Fibroblast of peridontal ligament (primary cell): ENCODE results near the gene LAD1.

ENCODE experiments used
- DNase-seq: peaks from one replicate; pipeline ENCODE4 v3.0.0-alpha.2; 2010; ENCODE audit errors: extremely low read depth

LAD1 gene, protein sequence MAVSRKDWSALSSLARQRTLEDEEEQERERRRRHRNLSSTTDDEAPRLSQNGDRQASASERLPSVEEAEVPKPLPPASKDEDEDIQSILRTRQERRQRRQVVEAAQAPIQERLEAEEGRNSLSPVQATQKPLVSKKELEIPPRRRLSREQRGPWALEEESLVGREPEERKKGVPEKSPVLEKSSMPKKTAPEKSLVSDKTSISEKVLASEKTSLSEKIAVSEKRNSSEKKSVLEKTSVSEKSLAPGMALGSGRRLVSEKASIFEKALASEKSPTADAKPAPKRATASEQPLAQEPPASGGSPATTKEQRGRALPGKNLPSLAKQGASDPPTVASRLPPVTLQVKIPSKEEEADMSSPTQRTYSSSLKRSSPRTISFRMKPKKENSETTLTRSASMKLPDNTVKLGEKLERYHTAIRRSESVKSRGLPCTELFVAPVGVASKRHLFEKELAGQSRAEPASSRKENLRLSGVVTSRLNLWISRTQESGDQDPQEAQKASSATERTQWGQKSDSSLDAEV

DNA sequence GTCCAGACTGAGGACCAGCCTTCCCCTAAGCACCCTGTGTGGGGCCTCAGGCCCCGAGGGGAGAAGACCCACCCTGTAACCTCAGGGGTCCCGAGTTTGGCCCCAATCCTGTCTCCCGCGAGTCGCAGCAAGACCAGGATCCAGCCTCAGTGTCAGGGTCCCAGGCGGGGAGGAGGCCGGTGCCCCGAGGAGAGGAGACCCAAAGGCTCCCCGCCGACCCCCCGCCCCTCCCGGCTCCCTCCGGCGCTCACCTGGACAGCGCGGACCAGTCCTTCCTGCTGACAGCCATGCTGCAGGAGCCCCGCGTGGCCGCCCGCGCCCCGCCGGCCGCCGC lies at the start of gene LAD1:
TSS of gene LAD1 (minus strand) at position 307 of the 334 bp plus-strand sequence. CDS start at position 289, 18 bp downstream.
- no peak for DNase-seq

DNA sequence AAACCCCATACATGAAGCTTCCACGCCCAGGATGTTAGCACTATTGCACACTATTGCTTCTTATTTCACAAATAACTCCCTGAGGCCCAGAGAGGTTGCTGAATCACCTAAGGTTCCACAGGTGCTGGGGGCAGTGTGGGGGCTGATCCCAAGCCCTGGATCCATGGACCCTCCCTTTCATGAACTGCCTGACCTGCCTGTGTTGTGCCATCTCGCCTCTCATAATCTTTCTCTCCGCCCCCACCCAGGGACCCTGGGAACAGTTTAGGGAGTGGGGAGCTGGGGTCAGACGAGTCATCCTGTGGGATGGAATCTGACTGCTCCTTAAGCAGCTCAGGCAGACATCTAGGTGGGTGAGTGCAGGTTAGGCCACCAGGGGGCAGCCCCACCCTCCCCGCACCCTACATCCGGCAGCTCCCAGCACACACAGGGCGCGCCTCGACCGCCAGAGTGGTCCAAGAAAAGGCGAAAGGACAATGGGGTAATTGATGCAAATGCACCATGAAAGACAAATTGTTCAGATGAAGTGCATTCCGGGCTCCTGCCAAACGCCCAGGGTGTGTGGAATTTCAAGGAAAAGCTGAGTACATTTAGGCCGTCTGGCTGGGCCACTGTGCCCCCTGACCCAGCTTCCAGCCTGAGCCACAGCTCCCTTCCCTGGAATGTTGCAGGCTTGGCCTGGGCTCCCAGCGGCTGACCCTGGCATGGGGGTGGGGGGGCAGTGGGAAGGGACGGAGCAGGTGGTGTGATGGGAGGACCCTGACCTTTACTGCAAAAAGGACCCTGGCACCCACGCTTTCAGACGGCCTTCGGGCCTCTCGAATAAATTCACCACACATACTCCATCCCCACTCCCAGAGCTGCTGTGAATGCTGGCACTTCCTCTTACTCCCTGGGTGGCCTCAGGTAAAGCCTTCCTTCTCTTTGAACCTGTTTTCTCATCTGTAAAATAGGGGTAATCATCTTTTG lies 49.1 kb upstream of the LAD1 start:
- peak; percentile 67 for DNase-seq

DNA sequence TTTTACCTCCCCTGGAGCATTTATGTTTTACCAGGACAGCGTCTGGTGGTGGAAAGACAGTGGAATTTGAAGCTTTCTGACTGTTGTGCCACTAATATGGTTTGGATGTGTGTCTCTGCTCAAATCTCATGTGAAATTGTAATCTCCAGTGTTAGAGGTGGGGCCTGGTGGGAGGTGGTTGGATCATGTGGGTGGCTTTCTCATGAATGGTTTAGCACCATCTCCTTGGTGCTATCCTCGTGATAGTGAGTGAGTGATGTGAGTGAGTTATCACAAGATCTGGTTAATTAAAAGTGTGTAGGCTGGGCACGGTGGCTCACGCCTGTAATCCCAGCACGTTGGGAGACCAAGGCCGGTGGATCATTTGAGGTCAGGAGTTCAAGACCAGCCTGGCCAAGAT lies 46.2 kb upstream of the LAD1 start:
- DNase-seq: no peak

DNA sequence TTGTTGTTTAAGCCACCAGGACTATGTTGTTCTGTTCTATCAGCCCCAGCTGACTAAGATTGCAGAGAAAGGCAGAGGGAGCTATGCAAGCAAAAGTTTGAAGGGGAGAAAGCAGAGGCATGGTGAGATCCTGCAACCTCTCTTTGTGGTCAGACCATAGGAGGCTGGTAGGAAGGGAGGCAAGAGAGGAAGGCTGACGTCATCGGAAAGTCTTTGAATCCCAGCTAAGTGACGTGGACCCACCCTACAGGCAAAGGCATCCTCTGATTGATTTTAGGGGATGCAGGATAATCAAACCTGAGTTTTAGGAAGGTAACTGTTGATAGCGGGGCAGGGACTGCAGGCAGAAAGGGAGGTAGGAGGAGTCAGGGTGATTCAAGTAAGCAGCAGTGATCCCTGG lies 45.7 kb upstream of the LAD1 start:
- no peak for DNase-seq

DNA sequence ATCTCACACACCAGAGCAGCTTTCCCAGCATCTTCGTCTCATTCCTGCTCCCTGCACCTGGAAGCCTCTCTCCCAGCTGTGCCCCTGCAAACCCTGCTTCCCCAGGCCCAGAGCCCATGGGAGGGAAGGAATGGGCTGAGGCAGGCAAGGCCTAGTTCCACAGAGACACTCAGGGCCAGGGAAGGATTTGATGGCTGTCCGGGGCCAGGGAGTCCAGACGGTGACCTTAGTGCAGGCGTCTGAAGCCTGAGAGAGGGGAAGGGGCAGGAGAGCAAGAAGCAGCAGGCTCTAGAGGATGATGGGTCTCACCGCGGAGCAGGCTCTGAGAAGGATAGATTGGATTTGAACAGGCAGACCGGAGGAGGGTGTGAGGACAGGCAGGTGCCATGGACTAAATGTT lies 44.6 kb upstream of the LAD1 start:
- no peak for DNase-seq

DNA sequence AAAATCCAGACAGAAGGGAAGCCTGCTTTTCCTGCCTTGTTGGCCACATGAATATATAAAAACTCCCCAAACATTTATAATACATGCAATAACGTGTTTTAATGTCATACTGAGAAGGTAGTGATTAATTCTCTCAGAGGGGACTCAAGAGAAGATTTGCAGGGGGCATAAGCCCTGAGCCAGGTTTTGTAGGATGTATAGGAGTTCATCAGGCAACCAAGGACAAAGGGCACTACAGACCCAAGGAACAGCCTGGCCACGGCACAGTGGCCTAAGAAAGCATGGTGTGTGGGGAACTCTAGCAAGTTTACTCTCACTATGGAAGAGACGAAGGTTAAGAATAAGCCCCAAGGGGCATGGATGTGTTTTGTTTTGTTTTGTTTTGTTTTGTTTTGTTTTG lies 37.8 kb upstream of the LAD1 start:
- DNase-seq: no peak

DNA sequence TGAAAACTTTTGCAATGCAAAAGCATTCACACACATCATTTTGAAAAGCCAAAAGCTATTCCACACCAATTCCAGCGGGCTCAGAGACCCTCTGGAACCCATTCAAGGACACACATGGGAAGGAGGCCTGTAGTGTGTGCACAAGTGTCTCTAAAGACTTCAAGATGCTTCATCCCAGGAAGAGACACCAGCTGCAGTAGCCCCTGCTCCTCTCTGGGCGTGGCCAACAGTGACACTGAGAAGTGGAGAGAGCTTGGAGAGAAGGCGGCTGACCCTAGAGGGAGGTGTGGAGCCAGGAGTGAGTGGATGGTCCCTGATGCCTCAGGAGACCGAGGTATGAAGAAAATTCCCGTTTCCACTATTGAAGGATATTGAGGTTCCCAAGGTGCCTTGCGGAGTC lies 37.3 kb upstream of the LAD1 start:
- DNase-seq: no peak

DNA sequence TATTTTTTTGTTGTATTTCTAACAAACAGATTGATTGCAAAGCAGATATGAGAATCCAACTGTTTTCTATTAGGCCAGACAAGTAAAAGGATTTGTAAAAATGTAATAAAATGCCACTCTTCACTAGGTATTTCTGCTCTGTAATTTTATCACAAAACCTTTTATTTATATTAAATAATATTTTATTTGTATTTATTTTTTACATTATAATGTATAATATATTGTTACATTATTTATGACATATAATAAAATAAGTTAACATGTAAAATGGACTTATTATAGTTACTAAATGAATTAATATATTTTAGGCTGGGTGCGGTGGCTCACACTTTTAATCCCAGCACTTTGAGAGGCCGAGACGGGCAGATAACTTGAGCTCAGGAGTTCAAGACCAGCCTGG lies 35.1 kb upstream of the LAD1 start:
- DNase-seq: no peak

DNA sequence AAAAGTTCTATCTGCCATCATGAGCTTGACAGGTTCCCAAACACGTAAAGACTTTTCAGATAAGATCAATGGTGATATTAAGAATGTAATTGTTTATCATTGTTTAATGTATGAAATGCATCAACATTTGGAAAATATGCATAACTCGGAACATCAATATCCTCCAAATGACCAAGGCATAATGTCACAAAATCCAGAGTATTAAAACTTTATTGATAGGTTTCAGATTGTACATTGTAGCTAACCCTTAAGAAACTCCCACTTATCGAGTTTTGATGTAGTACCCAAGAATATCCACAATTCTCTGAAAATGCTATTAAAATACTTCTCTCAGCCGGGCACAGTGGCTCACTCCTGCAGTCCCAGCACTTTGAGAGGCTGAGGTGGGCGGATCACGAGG lies 34.5 kb upstream of the LAD1 start:
- DNase-seq: no peak

DNA sequence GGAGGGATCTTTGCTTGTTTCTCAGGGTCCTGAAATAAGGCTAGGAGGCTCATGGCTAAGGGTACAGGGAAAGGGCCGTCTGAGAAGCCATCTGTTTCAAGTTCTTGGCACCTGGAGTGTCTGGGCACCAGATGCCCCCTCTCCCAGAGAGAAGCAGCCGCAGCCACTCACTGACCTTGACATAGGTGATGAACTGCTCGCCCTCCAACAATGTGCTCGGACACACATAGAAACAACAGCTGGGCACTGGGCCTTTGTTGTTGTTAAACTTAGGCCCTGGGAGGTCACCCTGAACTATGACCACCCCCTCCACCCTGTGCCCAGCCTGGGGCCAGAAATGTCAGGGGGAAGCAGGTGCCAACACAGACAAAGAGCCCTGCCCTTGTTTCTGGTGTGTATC lies 31.7 kb upstream of the LAD1 start:
- no peak for DNase-seq

DNA sequence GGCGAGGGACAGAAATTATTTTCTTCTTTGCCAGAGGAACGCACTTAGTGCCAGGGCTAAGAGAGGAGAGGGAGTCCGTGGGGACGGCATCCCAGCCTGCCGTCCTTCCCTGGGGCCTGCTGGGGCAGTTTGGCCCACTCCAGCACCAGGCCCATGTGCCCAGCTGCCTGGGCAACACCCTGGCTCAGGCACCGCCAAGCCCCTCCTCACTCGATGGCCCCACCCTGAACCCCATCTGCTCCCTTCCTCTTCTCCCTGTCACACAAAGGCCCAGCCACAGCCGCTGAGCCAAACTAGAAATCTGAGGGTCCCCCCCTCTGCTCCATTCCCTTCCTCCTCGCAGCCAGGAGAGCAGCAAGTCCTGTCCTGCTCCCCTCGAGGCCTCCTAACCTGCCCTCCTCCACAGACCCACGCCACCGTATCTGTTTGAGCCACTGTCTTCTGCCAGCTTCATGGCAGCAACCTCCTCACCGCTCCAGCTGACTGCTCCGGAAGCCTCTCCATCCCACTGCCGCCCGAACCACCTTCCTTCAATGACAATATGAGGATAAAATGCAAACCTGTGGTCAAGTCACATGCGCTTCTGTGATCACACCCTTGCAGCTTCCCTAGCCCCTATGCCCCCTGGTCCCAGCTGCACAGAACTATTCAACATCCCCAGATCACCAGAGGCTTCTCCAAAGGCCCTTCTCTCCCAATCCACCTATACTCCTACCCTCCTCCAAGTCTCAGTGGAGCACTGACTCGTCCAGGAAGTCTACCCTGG lies 30.8 kb upstream of the LAD1 start:
- DNase-seq: no peak

DNA sequence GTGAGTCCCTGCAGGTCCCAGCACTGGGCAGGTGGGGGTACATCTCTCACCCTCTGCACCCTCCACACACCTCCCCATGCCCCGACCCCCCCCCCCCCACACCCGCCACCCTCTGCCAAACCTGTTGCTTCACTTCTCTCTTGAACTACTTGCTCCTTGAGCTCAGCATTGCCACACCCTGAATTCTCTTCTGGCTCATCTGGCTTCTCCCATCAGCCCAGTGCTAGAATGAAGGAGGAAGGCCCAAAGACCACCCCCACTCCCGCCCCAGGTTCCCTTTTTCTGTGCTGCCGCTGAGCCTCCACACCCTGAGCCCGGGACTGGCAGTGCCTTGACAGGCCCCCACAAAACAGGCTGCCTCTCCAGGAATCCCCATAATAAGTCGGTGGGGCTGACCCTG lies 28.8 kb upstream of the LAD1 start:
- DNase-seq: no peak

DNA sequence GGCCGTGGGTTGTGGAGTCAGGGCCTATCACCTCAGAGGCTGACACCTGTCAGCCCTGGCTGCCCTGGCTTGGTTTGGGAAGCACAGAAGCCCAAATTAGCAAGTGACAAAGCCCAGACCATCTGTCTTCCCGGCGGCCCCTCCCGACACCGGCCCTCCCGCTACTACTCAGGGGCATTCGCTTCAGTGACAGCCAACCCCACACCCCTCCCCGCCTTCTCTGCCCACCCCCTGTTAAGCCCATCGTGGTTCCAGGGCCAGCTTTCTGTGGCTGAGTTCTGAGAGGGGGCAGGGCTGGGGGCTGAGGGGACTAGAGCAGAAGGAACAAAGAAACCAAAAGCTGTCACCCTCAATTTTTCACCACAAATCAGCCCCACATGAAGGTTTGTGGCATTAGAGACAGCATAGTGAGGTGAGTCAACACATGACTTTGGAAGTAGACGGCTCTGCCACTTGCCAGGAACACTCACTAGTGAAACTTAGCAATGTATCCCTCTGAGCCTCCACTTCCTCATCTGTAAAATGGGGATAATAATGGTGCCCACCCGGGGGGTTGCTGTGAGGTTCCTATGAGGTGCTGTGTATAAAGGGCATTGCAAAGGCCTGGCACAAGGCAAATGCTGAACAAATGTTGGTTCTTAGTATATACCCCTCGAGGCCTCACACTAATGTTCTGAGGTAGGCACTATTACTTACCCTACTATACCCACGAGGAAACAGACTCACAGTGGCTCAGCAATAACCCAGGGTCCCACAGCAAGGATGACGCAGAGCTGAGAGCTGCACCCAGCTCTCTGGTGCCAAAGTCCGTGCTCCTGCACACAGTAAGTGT lies 27.6 kb upstream of the LAD1 start:
- DNase-seq: no peak

DNA sequence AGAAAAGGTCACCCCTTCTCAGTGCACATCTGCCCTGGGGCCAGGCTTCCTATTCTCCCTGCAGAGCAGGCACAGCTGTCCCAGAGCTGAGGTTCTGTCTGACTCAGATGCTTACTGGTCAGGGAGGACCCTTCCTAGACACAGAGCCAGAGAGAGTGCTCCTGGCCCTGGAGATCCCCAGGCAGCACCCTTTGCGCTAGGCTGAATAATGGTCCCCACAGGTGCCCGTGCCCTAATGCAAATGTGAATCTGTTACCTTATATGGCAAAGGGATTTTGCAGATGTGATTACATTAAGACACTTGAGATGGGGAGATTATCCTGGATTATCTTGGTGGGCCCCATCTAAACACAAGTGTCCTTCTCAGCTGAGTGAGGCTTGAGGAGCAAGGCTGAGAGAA lies 25.0 kb upstream of the LAD1 start:
- no peak for DNase-seq

DNA sequence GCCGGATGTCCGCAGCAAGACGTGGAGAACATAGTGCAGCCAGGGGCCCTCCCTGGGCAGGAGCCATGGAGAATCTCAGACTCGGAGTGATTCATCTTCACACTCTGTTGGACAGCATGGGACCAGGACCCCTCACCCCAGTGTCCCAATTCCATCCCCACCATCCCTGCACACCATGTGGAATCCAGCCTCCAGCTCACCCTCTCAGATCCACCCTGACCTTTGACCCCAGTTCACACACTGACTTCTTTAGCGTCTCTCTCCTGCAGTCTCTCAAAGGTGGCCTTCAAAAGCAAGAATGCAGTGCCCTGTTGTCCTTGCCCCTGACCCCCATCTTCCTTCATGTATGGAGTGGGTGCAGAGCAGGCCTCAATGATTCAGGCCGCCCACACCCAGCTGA lies 24.5 kb upstream of the LAD1 start:
- no peak for DNase-seq

DNA sequence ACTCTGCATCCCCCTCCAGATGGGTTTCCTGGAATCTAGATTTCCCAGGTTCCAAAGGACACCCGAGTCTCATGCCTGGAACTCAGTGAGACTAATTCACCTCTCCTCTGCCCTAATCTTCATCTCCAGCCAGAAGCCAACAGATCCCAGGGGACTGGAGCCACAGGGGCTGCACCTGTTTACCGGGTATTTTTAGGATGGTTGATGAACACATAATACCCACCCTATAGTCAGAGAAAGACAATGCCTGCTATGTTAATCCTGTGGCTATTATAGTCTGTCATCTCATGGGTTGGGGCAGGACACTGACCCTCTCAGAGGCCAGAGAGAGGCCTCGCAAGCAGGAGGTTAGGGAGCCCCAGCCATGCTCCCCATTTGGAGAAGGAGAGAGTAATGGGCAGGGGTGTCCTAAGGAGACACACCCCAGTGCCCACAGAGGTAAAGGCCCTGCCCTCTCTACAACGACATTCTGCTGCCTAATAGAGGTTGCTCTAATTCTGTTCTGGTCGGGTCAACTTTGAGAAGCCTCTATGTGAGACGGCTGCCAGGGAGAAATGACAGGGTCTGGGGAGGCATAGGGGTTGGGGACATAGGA lies 23.4 kb upstream of the LAD1 start:
- no peak for DNase-seq

DNA sequence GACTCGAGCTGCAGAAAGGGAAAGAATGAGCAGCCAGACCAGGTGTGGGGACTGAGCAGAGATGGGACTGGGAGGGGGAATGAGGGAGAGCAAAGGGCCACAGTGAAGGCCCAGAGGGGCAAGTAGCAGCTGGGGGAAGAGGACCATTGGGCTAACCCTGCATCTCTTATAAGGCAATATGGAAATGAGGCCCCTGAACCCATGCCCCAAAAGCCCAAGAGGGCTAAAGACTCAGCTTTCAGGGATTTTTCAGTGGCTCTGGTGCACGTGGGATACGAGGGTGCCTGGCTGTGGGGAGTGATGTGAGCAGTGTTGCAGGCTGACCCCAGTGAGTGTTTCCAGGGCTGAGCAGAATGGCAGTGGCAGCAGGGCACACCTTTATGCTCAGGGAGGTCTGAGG lies 22.9 kb upstream of the LAD1 start:
- DNase-seq: no peak

DNA sequence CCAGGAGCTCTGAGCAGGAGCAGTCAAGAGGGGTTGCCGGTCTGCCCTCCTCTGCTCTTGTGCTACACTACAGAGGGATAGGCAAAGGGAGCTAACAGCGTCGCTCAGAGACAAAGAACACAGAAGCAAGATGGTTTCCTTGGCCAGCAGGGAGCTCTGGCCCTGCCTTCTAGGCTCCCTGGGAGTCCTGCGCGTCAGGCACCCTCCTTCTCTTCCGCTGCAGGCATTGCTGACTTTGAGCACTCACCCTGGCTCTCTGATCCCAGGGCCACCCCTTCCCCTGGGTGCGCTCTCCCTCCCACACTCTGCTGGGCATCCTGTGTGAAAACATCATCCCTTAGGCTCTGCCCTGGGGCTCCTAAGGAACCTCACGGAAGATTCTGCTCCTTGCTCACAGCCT lies 21.9 kb upstream of the LAD1 start:
- no peak for DNase-seq

DNA sequence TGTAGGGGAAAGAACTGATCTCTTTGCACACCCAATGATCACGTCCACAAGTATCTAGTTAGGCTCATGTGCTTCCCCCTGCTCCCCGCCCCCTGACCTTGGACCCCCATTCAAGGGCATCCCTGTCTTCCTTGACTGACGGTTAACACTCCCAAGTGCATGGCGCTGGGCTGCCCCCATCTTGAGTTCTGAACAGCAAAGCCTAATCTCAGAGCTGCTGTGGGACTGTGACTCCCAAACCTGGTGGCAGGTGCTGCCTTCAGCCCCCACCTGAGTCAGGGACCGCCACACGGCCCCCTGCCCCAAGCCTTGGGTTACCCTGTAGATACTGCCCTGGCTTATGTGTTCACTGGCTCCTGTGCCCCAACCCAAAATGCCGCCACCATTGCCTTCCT lies 21.5 kb upstream of the LAD1 start:
- DNase-seq: no peak

DNA sequence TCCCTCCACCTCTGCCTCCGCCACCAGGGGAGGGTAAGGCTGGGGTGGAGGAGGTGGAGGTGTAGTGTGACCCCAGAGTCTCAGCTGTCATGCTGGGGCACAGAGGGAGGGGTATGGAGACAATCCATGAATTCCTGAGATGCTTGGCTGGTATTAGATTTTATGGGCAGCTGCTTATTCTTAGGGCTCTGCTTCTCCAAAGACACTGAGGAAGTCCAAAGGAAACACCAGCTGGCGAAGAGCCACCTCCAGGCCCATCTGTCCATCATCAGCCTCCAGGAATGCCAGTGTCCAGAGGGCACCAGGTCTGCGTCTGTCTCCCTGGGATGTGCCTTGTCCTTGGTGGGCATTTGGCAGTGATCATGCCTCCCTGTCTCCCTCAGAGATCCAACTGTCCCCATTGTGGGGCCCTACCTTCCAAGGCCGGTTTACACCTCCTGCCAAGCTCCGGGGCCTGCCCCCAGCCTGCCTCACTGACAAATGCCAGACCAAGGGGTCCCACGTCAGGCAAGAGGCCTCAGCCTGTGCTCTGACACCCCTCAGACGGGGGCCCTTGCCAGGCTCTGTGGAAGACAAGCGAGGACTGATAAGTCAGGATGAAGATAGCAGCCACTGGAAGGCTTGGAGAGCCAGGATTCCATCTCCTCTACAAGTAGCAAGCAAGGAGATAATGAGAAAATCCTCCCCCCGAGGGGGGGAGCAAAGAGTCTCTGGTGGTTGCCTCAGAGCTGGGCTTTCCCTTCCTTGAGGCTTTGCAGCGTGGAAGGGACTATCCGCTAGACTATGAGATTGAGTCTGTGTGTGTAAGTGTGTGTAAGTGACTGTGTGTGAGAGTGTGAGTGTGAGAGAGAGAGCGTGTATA lies 20.9 kb upstream of the LAD1 start:
- no peak for DNase-seq
